Stimulated activated CD4-positive, alpha-beta T cell treated with anti-CD3 and anti-CD28 coated beads, Interleukin-1b, Interleukin-23, amount 100 ng/mL, for 4 hours (primary cell): ENCODE measurements around the gene TMEM171.

ENCODE experiments used
- DNase-seq, 2 donors: peaks; one replicate each; pipeline ENCODE4 v3.0.0-alpha.2; 2020; ENCODE audit warnings: low read depth in 2 of 2

Gene TMEM171, protein sequence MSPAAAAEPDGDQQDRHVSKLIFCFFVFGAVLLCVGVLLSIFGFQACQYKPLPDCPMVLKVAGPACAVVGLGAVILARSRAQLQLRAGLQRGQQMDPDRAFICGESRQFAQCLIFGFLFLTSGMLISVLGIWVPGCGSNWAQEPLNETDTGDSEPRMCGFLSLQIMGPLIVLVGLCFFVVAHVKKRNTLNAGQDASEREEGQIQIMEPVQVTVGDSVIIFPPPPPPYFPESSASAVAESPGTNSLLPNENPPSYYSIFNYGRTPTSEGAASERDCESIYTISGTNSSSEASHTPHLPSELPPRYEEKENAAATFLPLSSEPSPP

DNA sequence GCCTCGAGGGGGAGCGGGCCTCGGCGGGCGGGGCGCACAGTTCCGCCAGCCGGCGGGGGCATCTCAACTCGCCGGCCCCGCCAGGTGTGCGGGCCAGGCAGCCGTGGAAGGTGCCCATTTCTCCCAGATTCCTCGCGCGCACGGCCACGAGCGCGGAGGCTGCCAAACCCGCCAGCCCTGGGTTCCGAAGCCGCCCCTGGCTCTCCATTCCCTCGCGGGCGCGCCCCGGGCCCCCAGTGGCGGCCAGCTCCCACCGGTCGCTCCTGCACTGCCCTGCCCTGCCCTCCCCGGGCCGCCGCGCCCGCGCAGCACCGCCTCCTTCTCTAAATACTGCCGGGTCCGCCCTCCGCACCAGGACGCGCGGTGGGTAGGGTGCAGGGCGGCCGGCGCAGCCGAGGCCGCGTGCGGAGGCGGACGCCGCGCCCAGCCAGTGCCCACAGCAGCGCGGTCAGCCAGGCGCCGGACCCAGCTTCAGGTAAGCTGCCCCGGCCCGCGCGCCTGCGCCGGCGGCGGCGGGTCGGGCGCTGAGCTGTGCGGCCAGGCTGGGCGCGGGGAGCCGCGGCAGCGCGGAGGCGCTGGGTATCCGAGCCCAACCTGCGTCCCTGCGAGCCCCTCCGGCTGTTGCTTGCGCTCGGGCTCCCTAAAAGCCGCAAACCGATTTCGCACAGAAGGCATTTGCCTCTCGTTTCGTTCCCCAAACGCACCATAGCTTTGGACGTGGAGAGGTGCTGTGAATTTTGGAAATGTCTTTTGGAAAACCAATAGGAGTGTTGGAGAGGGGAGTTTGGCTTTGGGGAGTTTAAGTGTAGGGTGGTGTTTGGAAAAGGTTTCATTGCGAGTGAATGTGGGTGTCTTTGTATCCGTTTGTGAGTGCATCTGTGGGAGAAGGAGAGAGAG is at the start of gene TMEM171:
Gene TMEM171 (plus strand): TSS at position 354 of the 897 bp plus-strand sequence. CDS start 2,799 bp downstream, outside the sequence.
- DNase-seq, result no peak

DNA sequence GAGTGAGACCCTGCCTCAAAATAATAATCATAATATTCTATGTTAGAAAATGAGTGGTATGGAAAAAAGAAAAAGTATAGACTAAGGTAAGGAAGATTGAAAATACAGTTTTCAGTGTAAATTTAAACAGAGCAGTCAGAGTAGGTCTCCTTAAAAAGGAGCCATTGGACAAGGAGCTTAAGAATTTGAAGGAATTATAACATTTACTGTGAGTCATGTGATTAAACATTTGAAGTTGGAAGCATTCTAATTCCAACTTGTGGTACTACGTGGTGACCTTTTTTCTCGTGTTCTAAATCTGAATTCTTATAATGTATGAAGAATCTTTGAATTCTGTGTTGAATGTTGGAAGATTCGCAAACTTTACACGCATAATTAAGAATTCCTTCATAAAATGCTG is 39.3 kb upstream of the TMEM171 start:
- no peak for DNase-seq

DNA sequence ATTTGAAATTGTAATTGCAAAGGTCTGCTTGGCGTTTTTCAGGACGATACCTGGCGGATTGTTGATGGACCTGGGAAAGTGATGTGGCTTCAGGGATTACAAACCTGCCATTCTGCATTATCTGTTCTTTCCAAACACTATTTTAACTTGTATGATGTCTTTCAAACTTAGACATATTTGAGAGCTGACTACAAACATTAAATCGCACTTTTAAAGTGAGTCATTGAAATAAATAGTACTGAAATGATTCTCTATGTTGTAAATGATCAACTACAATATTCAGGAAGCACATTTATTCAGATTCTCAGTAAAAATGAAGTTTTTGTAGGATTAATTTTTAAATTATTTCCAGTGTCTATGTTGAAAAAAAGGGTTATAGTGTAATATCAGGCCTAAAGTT is 32.3 kb upstream of the TMEM171 start:
- DNase-seq, result no peak

DNA sequence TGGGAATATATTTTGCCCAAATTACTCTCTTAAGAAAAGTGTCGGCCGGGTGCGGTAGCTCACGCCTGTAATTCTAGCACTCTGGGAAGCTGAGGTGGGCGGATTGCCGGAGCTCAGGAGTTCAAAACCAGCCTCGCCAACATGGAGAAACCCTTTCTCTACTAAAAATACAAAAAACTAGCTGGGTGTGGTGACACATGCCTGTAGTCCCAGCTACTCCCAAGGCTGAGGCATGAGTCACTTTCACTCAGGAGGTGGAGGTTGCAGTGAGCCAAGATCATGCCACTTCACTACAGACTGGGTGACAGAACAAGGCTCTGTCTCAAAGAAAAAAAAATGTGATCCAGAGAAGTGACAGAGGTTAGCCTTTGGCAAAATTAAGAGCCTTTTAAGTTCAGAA is 26.4 kb upstream of the TMEM171 start:
- DNase-seq, result no peak

DNA sequence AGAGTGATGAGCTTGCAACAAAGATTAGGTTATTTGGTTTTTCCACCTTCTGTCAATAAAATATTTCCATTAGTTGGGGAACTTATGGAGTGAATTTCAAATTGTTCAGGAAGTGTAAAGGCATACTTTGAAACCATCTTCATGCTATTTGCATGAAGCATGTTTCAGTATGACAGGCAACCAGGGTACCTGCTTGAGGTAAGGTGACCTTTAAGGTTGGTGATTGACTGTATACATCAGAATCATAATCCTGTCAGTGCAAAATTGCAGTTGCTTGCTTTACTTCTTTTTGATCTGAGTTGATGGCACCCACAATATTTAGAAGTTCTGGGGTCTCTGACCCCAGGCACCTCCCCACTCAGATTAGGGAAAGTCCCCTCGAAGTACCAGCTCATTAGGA is 26.0 kb upstream of the TMEM171 start:
- DNase-seq, result no peak

DNA sequence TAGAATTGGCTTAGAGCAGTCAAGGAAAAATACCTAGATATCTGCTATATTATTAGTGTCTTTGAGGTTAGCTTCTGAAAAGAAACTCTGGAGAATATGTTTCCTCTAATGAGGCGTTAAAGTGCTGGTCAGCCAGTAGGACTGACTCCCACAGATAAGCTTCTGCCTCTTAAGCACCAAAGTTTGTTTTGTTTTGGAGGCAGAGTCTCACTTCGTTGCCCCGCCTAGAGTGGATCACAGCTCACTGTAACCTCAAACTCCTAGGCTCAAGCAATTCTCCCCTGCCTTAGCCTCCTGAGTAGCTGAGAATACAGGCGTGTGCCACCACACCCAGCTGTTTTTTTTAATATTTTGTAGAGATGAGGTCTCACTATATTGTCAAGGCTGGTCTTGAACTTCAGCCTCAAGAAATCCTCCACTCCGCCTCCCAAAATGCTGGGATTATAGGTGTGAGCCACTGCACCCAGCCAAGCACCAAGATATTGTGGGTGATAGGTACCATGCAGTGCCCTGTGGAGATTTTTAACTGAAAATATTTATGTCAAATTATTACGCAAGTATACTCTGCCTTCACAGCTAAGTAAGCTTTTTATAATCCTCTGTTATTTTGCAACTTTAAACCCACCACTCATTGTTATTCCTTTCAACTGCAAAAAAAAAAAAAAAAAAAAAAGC is 24.7 kb upstream of the TMEM171 start:
- DNase-seq, result no peak

DNA sequence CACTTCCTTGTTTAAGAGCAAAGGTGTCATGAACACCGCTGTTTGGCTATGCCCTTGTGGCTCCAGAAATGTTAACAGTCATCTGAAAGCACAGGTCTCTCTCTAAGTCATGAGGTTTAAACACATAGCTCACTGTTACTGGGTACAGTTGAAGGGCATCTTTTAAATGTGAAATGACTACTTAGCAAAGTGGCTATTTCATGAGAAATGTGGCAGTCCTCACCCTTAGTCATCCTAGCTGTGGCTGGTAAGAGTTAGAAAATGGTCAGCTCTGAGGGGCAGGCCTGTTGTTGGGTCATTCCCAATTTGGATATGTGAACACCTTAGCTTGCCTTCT is 24.2 kb upstream of the TMEM171 start:
- no peak for DNase-seq

DNA sequence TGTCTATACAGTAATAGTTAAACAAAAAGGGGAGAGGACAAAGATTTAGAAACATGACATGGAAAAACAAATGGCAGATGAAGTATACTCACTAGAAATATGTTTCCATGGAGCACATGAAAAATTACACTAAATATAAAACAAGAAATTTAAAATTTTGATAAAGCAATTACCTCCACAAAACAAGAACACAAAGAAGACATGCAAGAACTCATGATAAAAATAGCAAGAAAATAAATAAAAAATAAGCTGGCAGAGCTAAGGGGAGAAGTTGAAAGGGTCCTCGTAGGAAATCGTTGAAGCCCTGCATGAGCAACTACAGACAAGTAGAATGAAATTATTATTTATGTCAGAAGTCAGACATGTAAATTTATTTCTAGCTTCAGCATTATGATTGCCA is 22.6 kb upstream of the TMEM171 start:
- DNase-seq, result no peak

DNA sequence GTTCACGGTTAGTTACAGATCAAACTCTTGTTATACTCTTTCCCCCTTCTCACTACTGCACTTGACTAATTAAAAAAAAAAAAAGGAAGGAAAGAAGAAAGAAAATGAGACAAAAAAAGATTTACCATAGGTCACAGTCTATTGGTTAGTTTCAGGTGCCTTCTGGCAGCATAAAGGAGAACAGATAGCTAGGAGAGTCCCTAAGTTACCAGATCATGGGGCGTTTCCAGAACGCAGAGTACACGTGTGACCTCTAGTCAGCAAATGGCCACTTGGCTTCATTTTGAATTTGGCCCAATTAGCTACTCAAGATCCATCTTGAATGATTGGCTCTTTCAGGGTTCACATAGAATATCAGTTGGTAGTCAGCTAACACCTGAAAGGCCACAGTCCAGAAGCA is 20.3 kb upstream of the TMEM171 start:
- no peak for DNase-seq

DNA sequence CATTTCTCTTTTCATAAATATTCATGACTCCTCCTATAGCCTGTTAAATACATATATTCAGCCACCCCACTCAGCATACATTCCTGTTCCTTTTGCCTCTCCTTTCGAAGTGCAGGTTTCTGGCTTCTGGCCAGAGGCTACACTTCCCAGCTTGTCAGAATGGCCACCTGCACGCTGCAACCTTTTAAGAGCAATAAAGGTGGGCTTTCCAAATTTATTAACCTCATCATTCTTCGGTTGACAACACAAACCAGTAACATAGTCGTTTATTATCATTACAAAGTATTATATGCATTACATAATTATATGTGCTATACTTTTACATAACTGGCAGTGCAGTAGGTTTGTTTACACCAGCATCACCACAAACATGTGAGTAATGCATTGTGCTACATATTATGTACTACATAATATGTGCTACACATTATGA is 16.5 kb upstream of the TMEM171 start:
- no peak for DNase-seq

DNA sequence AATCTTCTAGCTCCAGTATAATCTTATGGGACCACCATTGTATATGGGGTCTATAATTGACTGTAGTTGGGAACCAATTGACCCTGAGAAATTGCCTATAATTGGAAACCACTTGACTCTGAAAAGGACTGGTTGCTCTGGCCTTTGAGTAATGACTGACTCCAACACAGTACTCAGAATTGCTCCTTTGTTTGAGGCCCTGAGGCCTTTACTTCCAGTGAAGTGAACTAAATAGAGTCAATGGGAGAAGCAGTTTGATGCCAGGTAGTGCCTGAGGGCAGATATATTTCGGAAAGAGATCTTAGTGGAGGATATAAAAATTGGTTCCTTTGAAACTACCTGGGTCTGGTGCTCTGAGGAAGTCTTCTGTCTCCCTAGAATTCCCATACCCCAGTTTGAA is 16.0 kb upstream of the TMEM171 start:
- DNase-seq, result no peak

DNA sequence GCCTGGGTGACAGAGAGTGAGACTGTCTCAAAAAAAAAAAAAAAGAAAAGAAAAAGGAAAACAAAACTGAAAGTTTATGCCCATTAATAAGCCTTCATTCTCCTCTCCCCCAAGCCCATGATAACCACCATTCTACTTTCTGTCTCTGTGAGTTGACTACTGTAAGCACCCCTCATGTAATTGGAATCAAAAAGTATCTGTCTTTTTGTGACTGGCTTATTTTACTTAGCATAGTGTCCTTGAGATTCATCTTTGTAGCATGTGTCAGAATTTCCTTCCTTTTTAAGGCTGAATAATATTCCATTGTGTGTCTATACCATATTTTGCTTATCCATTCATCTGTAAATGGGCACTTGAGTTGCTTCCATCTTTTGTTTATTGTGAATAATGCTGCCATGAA is 14.0 kb upstream of the TMEM171 start:
- no peak for DNase-seq

DNA sequence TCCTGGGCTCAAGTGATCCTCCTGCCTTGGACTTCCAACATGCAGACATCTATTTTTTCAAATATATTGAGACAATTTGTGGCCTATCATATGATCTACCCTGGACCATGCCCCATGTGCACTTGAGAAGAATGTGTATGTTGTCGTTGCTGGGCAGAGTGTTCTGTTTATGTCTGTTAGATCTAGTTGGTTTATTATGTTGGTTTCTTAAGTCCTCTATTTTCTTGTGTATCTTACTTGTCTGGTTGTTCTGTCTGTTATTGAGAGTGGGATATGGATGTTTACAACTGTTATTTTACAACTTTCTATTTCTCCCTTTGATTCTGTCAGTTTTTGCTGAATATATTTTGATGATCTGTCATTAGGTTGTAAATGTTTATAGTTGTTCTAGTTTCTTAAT is 10.2 kb upstream of the TMEM171 start:
- DNase-seq, result no peak

DNA sequence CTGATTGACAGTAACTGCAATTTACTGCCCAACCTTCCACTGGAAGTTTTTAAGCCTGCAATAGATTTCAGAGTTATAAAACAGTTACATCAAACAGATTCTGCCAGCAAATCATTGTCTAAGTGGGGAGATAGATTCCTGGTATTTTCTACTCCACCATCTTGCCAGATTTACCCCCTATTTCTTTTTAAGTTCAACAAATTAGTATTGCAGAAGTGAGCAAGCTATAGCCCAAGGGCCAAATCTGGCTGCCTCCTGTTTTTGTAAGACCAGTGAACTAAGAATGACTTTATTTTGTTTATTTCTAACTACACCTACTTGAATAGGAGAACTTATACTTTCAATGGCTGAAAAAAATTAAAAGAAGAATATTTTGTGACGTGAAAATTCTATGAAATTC is 8.8 kb upstream of the TMEM171 start:
- no peak for DNase-seq

DNA sequence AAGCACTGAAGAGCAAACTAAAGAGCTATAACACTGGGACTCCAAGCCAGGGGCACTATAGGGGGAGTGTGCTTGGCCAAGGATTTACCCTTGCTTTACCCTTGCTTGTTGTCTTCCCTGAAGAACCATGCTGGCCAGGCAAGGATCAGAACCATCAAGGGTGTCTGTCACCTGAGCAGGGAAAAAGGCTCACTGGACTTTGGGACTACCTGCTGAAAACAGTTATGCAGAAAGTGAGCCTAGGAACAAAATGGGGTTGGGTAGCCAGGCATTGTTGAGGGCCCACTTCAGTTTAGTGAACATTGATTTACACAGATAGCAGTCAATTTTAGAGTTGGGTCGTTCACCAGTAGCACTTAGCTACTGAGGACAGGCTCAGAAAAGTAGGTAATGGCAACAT is 8.0 kb upstream of the TMEM171 start:
- DNase-seq, result no peak

DNA sequence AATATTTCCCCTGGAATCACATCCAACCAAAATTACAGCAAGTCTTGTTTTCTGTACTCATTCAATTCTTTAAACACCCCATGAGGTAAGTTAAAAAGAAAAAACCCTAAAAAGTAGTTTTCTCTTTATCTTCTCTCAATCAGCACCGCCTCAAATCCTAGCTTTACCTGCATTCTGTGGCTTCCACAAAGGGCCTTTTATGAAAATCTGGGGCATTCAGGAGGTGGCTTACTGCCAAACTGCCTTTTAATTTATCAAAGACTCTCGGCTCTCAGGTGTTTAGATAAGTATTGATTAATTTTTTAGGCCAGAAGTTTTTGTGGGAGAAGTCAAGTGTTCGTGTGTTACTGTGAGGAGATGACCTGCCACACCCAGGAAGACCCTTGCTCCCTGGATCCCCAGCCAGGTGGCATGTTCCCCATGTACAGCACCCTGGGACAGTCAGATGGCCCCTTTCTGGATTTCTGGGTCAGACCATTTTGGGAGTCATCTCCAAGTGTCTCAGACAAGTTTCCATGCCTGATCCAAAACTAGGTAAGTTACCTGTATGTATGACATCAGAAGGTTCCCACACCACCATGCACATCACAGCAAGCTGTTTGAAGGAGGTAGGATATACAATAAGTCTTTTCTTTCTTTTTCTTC is 6.2 kb upstream of the TMEM171 start:
- no peak for DNase-seq

DNA sequence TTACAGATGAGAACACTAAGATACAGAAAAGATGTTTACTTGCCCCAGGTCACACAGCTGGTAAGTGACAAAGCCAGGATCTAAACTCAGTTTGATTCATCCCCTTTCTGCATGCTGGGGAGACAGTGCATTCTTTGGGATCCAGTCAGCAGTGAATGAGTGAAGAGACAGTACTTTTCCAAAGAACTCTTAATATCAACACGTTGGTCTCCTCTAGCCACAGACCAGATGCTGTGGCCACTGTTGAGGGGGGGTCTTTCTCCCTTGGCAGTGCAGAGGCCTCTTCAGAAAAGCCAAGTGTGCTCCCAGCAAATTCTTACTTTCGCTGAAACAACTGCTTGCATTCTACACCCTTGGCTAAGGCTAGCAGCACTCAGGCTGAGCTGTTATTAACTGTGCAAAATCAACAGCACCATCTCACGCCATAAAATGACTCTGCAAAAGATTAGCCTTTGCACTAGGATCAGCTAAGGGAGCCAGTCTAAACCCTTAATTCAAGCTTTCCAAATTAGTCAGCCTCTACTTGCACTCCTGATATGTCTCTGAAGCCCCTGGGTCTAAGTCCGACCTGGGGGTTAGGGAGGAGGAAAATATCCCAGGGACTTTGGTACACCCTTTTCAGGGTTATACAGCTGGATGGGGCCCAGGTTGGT is 4.8 kb upstream of the TMEM171 start:
- DNase-seq, result no peak

DNA sequence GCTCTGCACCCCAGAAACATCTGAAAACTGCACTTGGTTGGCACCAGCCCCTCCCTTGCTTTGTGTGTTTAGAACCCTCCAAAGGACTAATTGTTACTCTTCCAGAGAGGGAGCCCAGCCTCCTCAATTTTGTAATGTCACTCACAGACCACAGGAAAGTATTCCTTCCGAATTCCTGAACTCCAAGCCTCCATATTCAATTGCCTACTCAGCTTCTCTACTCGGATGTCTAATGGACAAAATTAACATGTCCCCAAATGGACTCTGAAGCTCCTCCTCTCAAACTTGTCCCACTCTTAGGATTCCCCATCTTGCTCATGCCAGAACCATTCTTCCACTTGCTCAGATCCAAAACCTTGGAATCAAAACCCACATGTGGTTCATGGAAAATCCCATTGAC is 3.9 kb upstream of the TMEM171 start:
- no peak for DNase-seq

DNA sequence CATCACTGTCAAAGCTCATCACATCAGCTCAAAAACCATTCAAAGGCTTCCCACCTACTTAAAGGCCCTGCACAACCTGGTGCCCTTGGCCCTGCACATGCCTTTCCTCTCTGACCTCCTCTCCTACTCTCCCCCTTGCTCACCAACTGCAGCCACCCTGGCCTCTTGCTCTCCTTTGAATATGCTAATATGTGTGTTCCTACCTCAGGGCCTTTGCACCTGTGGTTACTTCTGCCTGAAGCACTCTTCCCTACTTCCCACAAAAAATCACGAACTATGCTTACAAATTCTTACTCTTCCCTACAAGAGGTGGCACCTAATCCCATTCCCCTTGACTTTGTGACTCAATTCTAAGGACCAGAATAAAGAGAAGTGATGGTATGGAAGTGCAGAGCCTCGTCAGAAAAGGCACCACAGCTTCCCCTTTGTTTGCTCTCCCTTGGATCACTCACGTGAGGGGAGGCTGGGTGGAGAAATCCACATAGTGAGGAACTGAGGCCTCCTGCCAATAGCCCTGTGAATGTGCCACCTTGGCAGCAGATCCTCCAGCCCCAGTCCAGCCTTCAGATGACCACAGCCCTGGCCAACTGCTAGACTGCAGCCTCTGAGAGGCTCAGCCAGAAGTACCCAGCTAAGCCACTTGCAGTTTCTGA is 3.2 kb upstream of the TMEM171 start:
- DNase-seq, result no peak

DNA sequence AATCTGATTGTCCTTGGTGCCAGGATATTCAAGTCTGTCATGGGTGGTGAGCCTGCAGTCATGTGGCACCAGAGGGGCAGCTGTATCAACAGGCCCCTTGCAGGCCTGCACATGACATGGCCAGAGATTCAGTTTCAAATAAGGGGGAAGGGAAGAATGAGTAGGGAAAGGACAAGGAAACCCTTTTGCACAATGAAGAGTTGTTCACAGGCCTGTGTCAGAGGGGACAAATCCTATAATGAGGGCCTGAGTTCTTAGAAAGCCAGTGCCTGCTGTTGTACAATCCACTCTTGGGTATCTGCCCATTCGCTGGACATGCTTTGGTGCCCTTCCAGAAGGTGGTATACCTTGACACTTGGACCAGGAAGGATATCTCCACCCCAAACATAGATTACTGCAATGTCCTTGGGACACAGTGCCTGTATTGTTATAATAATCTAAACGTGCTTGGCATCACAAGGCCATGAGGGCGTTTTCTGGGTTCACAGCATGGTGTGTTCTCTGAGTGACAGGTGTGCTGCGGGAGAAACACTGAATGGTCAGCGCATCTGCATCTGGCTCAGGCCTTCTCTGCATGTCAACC is 1.9 kb upstream of the TMEM171 start:
- no peak for DNase-seq
